ENCODE data around the gene KCNJ5.
"Not testable (repeated sequence)": the region's sequence is repeated elsewhere in the genome, so short reads cannot be mapped to it uniquely, and the experiment has no call there.

The KCNJ5 gene

GRCh38 chr11:128907585-128907984, 16.4 kb downstream of the KCNJ5 start:
- H3K27ac ChIP-seq, result peak overlapping the region in 7 of 21 experiments; percentile 14 to 77 (median 67)
- no peak overlapping the region for H3K4me3 ChIP-seq

GRCh38 chr11:128908391-128909246, 17.5 kb downstream of the KCNJ5 start:
- peak overlapping the region in 3 of 7 experiments; percentile 3 to 6 (median 4) for H3K4me3 ChIP-seq
- H3K27ac ChIP-seq, result peak overlapping the region in 13 of 21 experiments; percentile 3 to 77 (median 42)

GRCh38 chr11:128909438-128910125, 18.4 kb downstream of the KCNJ5 start:
- Histone ChIP-seq H3K4me3 (no peak overlapping the region), H3K27ac (peak overlapping the region in 9 of 21 experiments; percentile 14 to 77 (median 51))

- Histone ChIP-seq H3K4me3 (no peak overlapping the region), H3K27ac (no peak overlapping the region)
These were observed 19.4 kb downstream of the KCNJ5 start for GRCh38 chr11:128910576-128910975.

GRCh38 chr11:128911239-128911638, 20.1 kb downstream of the KCNJ5 start:
- no peak overlapping the region for H3K27ac ChIP-seq

GRCh38 chr11:128911701-128912100, 20.5 kb downstream of the KCNJ5 start:
- H3K27ac ChIP-seq, result no peak overlapping the region
- no peak overlapping the region for H3K4me3 ChIP-seq

More at GRCh38 chr11:128911239-128911638, 20.1 kb downstream of the KCNJ5 start:
- no peak overlapping the region for H3K4me3 ChIP-seq

GRCh38 chr11:128913806-128914205, 22.6 kb downstream of the KCNJ5 start:
- H3K27ac ChIP-seq, result peak overlapping the region in 4 of 21 experiments; percentile 5 to 37 (median 30)
- H3K4me3 ChIP-seq, result no peak overlapping the region

- H3K4me3 ChIP-seq, result no peak overlapping the region
- peak overlapping the region in 10 of 21 experiments; percentile 15 to 62 (median 42) for H3K27ac ChIP-seq
These were observed 23.3 kb downstream of the KCNJ5 start for GRCh38 chr11:128914216-128915148.

- Histone ChIP-seq H3K27ac (peak overlapping the region in 10 of 21 experiments; percentile 15 to 62 (median 42)), H3K4me3 (no peak overlapping the region)
These were observed 24.0 kb downstream of the KCNJ5 start for GRCh38 chr11:128915149-128915521.

- Histone ChIP-seq H3K27ac (no peak overlapping the region), H3K4me3 (no peak overlapping the region)
These were observed 24.9 kb downstream of the KCNJ5 start for GRCh38 chr11:128916037-128916572.

- no peak overlapping the region for H3K27ac ChIP-seq
- H3K4me3 ChIP-seq, result no peak overlapping the region
These were observed 25.5 kb downstream of the KCNJ5 start for GRCh38 chr11:128916681-128917080.

GRCh38 chr11:128917144-128917724, 26.1 kb downstream of the KCNJ5 start:
- no peak overlapping the region for H3K27ac ChIP-seq

GRCh38 chr11:128919216-128919615, 28.1 kb downstream of the KCNJ5 start:
- no peak overlapping the region for H3K27ac ChIP-seq
- H3K4me3 ChIP-seq, result no peak overlapping the region

More at GRCh38 chr11:128917144-128917724, 26.1 kb downstream of the KCNJ5 start:
- no peak overlapping the region for H3K4me3 ChIP-seq

GRCh38 chr11:128919635-128920034, 28.5 kb downstream of the KCNJ5 start:
- H3K27ac ChIP-seq, H3K4me3 ChIP-seq: not testable (repeated sequence)

GRCh38 chr11:128920666-128921065, 29.5 kb downstream of the KCNJ5 start:
- no peak overlapping the region for H3K27ac ChIP-seq
- H3K4me3 ChIP-seq, result no peak overlapping the region

- Histone ChIP-seq H3K4me3 (no peak overlapping the region), H3K27ac (no peak overlapping the region)
These were observed 30.6 kb downstream of the KCNJ5 start for GRCh38 chr11:128921793-128922192.

- no peak overlapping the region for H3K4me3 ChIP-seq
These were observed 32.9 kb downstream of the KCNJ5 start for GRCh38 chr11:128924104-128924503.

GRCh38 chr11:128924510-128925249, 33.5 kb downstream of the KCNJ5 start:
- H3K27ac ChIP-seq, result no peak overlapping the region
- H3K4me3 ChIP-seq, result no peak overlapping the region

More at GRCh38 chr11:128924104-128924503, 32.9 kb downstream of the KCNJ5 start:
- H3K27ac ChIP-seq, result no peak overlapping the region
